T-cell (primary cell): ENCODE data around the gene OR2V2. TPM values are rescaled to one million over a fixed set of nuclear protein-coding genes. Genes with fewer than 3 reads are reported as not detected.
"Not testable (repeated sequence)": the region's sequence is repeated elsewhere in the genome, so short reads cannot be mapped to it uniquely, and the experiment has no call there.

Source experiments
- ATAC-seq, 4 experiments: fragments of 200-7000 bp in 3 of 4; fragments of 150-1000 bp in 1 of 4; cut with Tn5 transposase; replicated peaks in 1 of 4; 1 replicate in 3 of 4; 2 replicates in 1 of 4; pipeline ENCODE4 v1.10.0; 2021; ENCODE audit warnings: moderate library complexity in 3 of 4, mild to moderate bottlenecking in 2 of 4, moderate number of reproducible peaks in 1 of 4
- CTCF ChIA-PET, 2 donors: fragments of 300-600 bp; sonication (Branson Sonifier 250); formaldehyde crosslinking; loops; one replicate each; lab custom pipeline; 2022; ENCODE audit warnings: antibody characterized with exemption in 2 of 2; lab: Charles Lee
- POLR2A ChIA-PET, 2 donors: fragments of 300-600 bp; sonication (Branson Sonifier 250); formaldehyde crosslinking; loops; one replicate each; lab custom pipeline; 2022; ENCODE audit warnings: antibody characterized with exemption in 2 of 2; lab: Charles Lee
- DNase-seq, 35 experiments: peaks; one replicate each; pipeline versions ENCODE4 v3.0.0 to v3.0.0-alpha.2; 2013 to 2023
- H3K27ac ChIP-seq: one replicate; pipeline ENCODE4 v1.5.1; 2013; ENCODE audit warnings: low read length
- H3K27me3 ChIP-seq, 2 experiments: replicated peaks in 1 of 2; 1 replicate in 1 of 2; 2 replicates in 1 of 2; pipeline versions ENCODE4 v1.6.1 to v1.7.0; 2013; ENCODE audit warnings: low read length in 1 of 2, mixed read lengths in 1 of 2; ENCODE audit not compliant: control insufficient read depth in 2 of 2, insufficient read depth in 2 of 2; ENCODE audit errors: extremely low read depth in 1 of 2
- H3K36me3 ChIP-seq, 2 donors: 1 replicate in 1 of 2; 2 replicates in 1 of 2; pipeline versions ENCODE4 v1.6.1 to v1.7.0; 2013; ENCODE audit warnings: low read length in 1 of 2; ENCODE audit not compliant: control insufficient read depth in 2 of 2, insufficient read depth in 1 of 2; ENCODE audit errors: extremely low read depth in 1 of 2
- H3K4me1 ChIP-seq, 2 experiments: 1 replicate in 1 of 2; 2 replicates in 1 of 2; pipeline versions ENCODE4 v1.6.1 to v1.7.0; 2013; ENCODE audit warnings: low read length in 2 of 2, mixed read lengths in 1 of 2; ENCODE audit not compliant: insufficient read depth in 2 of 2, control insufficient read depth in 1 of 2; ENCODE audit errors: extremely low read depth in 1 of 2
- H3K4me3 ChIP-seq, 2 donors: 1 replicate in 1 of 2; 2 replicates in 1 of 2; pipeline versions ENCODE4 v1.5.1 to v1.7.0; 2013; ENCODE audit warnings: mild to moderate bottlenecking in 2 of 2, low read length in 1 of 2, moderate library complexity in 1 of 2; ENCODE audit not compliant: control insufficient read depth in 1 of 2; ENCODE audit errors: extremely low read depth in 1 of 2
- H3K9me3 ChIP-seq: 2 replicates; pipeline ENCODE4 v1.7.0; 2013
- H3K27ac Mint-ChIP-seq, 2 donors: one replicate each; pipeline ENCODE4 v1.8.0; 2020 to 2021; ENCODE audit warnings: mild to moderate bottlenecking in 2 of 2, mixed read lengths in 2 of 2
- H3K27me3 Mint-ChIP-seq, 2 donors: one replicate each; pipeline ENCODE4 v1.8.0; 2021 to 2022; ENCODE audit warnings: mixed read lengths in 2 of 2
- H3K36me3 Mint-ChIP-seq: one replicate; pipeline ENCODE4 v1.8.0; 2021; ENCODE audit warnings: mixed read lengths
- H3K4me1 Mint-ChIP-seq, 3 donors: one replicate each; pipeline ENCODE4 v1.8.0; 2020 to 2022; ENCODE audit warnings: mixed read lengths in 3 of 3, mild to moderate bottlenecking in 1 of 3
- H3K4me3 Mint-ChIP-seq, 3 donors: one replicate each; pipeline ENCODE4 v1.8.0; 2020 to 2022; ENCODE audit warnings: mild to moderate bottlenecking in 3 of 3, mixed read lengths in 3 of 3, moderate library complexity in 3 of 3
- H3K9me3 Mint-ChIP-seq, 3 donors: one replicate each; pipeline ENCODE4 v1.8.0; 2020 to 2022; ENCODE audit warnings: mixed read lengths in 3 of 3
- WGBS: methylation state at CpG from one replicate; pipeline ENCODE4 v1.1.5; 2013; ENCODE audit warnings: missing lambda C conversion rate; ENCODE audit not compliant: insufficient coverage; 5-methylcytosine and 5-hydroxymethylcytosine counted together
- total RNA-seq, 35 experiments: library from RNA in 6 of 35; stranded (reverse) in 6 of 35; fragments of 120-200 nt in 1 of 35; gene quantifications; one replicate each; pipeline versions ENCODE4 v1.2.1 to v1.2.4 and lab custom pipeline; 2013 to 2026

Gene OR2V2
- total RNA-seq, 5 donors from 2014 or later (not counting 1 experiment from before 2014, with no cell fraction given): not detected

DNA sequence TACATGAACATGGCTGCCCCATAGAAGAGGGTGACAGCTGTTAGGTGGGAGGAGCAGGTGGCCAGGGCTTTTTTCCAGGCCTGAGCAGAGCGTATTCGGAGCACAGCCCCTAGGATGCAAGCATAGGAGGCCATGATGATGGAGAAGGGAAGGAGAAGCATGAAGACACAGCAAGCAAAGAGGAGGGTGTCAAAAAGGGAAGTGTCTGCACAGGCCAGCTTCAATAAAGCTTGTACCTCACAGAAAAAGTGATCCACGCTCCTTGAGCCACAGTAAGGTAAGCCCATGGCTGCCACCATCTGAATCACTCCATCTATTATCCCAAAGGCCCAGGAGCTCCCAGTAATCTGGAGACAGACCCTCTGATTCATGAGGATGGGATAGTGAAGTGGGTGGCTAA is 22.9 kb upstream of the OR2V2 start:
- Histone ChIP-seq H3K27me3 (peaks cover 15 to 63% of the 10 kb centered on the region in 2 experiments), H3K4me3 (no peak overlapping the region), H3K36me3 (no peaks in the 10 kb centered on the region), H3K4me1 (no peaks in the 10 kb centered on the region), H3K27ac (no peak overlapping the region), H3K9me3 (no peaks in the 10 kb centered on the region)
- DNase-seq: no peak
- ATAC-seq: no peak
- Mint-ChIP-seq H3K36me3 (no peaks in the 10 kb centered on the region), H3K27ac (no peak overlapping the region), H3K4me3 (no peak overlapping the region), H3K9me3 (no peaks in the 10 kb centered on the region), H3K4me1 (no peaks in the 10 kb centered on the region), H3K27me3 (peaks cover 67 to 84% of the 10 kb centered on the region in 2 donors)
- CTCF ChIA-PET: no interaction called here
- POLR2A ChIA-PET: no interaction called here
- 40% methylated on average over 1 of the region's 3 CpGs for WGBS

DNA sequence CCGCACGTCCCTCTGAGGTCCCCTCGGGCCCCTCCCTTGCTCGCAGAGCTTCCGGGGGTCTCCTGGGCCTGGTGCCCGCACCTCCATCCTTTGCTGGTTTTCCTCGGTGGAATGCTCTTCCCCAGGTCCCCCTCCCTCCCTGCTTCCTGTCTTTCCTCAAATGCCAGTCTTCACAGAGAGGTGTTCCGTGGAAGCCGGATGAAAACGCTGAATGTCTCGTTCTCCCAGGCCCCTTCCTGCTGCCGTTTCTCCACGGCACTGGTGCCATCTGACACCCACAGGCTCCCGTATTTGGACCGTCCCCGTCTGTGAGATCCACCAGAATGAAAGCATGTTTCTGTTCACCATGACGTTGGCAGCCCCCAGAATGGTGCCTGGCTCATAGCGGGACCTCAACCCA is 20.5 kb upstream of the OR2V2 start:
- ChIA-PET CTCF (no interaction called here), POLR2A (no interaction called here)
- H3K27me3 Mint-ChIP-seq: peaks cover 57 to 81% of the 10 kb centered on the region in 2 donors
- peaks cover 8 to 74% of the 10 kb centered on the region in 2 experiments for H3K27me3 ChIP-seq
- no peak overlapping the region for H3K4me3 Mint-ChIP-seq
- ATAC-seq (no peak), DNase-seq (no peak)
- H3K36me3 ChIP-seq: no peaks in the 10 kb centered on the region
- 67% methylated on average over 15 of the region's 18 CpGs for WGBS
- no peaks in the 10 kb centered on the region for H3K4me1 ChIP-seq
- no peaks in the 10 kb centered on the region for H3K4me1 Mint-ChIP-seq
- H3K4me3 ChIP-seq: no peak overlapping the region
- H3K36me3 Mint-ChIP-seq: no peaks in the 10 kb centered on the region
- no peaks in the 10 kb centered on the region for H3K9me3 Mint-ChIP-seq
- H3K9me3 ChIP-seq: no peaks in the 10 kb centered on the region
- no peak overlapping the region for H3K27ac ChIP-seq
- no peak overlapping the region for H3K27ac Mint-ChIP-seq

GRCh38 chr5:181127456-181127855 is 19.9 kb upstream of the OR2V2 start:
- H3K27me3 ChIP-seq: peaks cover 5 to 68% of the 10 kb centered on the region in 2 experiments
- 90% methylated on average over 8 of the region's 10 CpGs for WGBS
- CTCF ChIA-PET: no interaction called here
- Mint-ChIP-seq H3K27me3 (peaks cover 58 to 82% of the 10 kb centered on the region in 2 donors), H3K4me3 (no peak overlapping the region), H3K27ac (no peak overlapping the region), H3K9me3 (no peaks in the 10 kb centered on the region), H3K4me1 (no peaks in the 10 kb centered on the region), H3K36me3 (no peaks in the 10 kb centered on the region)
- H3K4me3 ChIP-seq: no peak overlapping the region
- DNase-seq: no peak
- ATAC-seq: no peak
- no peaks in the 10 kb centered on the region for H3K4me1 ChIP-seq
- no peaks in the 10 kb centered on the region for H3K36me3 ChIP-seq
- H3K27ac ChIP-seq: no peak overlapping the region
- POLR2A ChIA-PET: no interaction called here
- H3K9me3 ChIP-seq: no peaks in the 10 kb centered on the region

- Histone ChIP-seq H3K27ac (no peak overlapping the region), H3K36me3 (no peaks in the 10 kb centered on the region), H3K9me3 (no peaks in the 10 kb centered on the region), H3K27me3 (peaks cover 5 to 64% of the 10 kb centered on the region in 2 experiments), H3K4me3 (no peak overlapping the region), H3K4me1 (no peaks in the 10 kb centered on the region)
- peaks cover 58 to 81% of the 10 kb centered on the region in 2 donors for H3K27me3 Mint-ChIP-seq
- peak overlapping the region in 1 of 2 donors; percentile 43 for H3K27ac Mint-ChIP-seq
- no peak for DNase-seq
- ChIA-PET POLR2A (interaction anchor here in 1 of 2 donors (0.6 kb wide), 1 partner anchor 113 kb away, joined by 7 read pairs; no protein-coding TSS in a partner anchor), CTCF (interaction anchor here in 1 of 2 donors (0.6 kb wide), 1 partner anchor 769 kb away, joined by 3 read pairs; no protein-coding TSS in a partner anchor)
- H3K9me3 Mint-ChIP-seq: no peaks in the 10 kb centered on the region
- H3K4me3 Mint-ChIP-seq: no peak overlapping the region
- no peaks in the 10 kb centered on the region for H3K4me1 Mint-ChIP-seq
- no peaks in the 10 kb centered on the region for H3K36me3 Mint-ChIP-seq
- WGBS: 67% methylated on average over 14 of the region's 15 CpGs
- no peak for ATAC-seq
These were observed 19.3 kb upstream of the OR2V2 start for GRCh38 chr5:181127907-181128626.

DNA sequence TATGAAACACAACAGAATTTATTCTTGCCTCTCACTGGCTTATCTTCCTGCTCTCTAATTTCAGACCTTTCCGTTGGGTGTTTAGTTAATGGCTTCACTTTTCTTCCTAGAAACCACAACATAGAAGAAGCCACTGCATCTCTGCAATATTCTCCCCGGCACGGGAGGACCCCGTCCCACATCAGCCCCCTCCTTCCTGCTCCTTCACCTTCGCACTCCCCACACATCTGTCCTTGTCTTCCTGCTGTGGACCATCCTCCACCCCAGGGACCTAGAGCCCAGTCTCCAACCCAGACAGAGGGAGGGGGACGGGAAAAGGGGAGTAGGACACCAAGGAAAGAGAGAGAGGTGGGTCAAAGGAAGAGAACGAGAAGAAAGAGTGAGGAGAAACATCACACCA is 17.8 kb upstream of the OR2V2 start:
- H3K36me3 Mint-ChIP-seq: no peaks in the 10 kb centered on the region
- H3K27me3 Mint-ChIP-seq: peaks cover 60 to 76% of the 10 kb centered on the region in 2 donors
- Histone ChIP-seq H3K9me3 (no peaks in the 10 kb centered on the region), H3K27me3 (peaks cover 3 to 66% of the 10 kb centered on the region in 2 experiments), H3K4me1 (no peaks in the 10 kb centered on the region), H3K4me3 (no peak overlapping the region), H3K27ac (no peak overlapping the region), H3K36me3 (no peaks in the 10 kb centered on the region)
- DNase-seq (no peak), ATAC-seq (no peak)
- no peaks in the 10 kb centered on the region for H3K9me3 Mint-ChIP-seq
- no CpG with 5 or more reads among the region's 7 CpGs for WGBS
- H3K27ac Mint-ChIP-seq: no peak overlapping the region
- no peaks in the 10 kb centered on the region for H3K4me1 Mint-ChIP-seq
- H3K4me3 Mint-ChIP-seq: no peak overlapping the region
- ChIA-PET CTCF (no interaction called here), POLR2A (no interaction called here)

- peaks cover 56 to 74% of the 10 kb centered on the region in 2 donors for H3K27me3 Mint-ChIP-seq
- H3K36me3 Mint-ChIP-seq, H3K4me1 Mint-ChIP-seq, H3K9me3 Mint-ChIP-seq, H3K4me3 ChIP-seq, POLR2A ChIA-PET, DNase-seq, H3K27ac ChIP-seq, CTCF ChIA-PET, H3K4me3 Mint-ChIP-seq, ATAC-seq, H3K36me3 ChIP-seq, H3K27ac Mint-ChIP-seq, H3K4me1 ChIP-seq, H3K9me3 ChIP-seq: not testable (repeated sequence)
- WGBS: 40% methylated on average over 1 of the region's 9 CpGs
- H3K27me3 ChIP-seq: peaks cover 3 to 68% of the 10 kb centered on the region in 2 experiments
These were observed 17.3 kb upstream of the OR2V2 start for GRCh38 chr5:181130081-181130480.
